GM18517 (cell line): ENCODE data around the gene RSAD2.

Experiments
- ATAC-seq: cut with Tn5 transposase; IDR thresholded peaks from one replicate; pipeline ENCODE4 v1.9.1; 2021; ENCODE audit warnings: mild to moderate bottlenecking, moderate library complexity; ENCODE audit not compliant: unreplicated experiment

The RSAD2 gene

GRCh38 chr2:6864231-6864754 is 13.3 kb upstream of the RSAD2 start:
- no peak for ATAC-seq

- peak; percentile 30 for ATAC-seq
Measured at GRCh38 chr2:6864923-6865345, 12.6 kb upstream of the RSAD2 start.

GRCh38 chr2:6865346-6866274 is 12.0 kb upstream of the RSAD2 start, which contains the start of gene CMPK2:
TSS of gene CMPK2 (minus strand) at chr2:6865907. CDS start at chr2:6865696, 211 bp downstream.
- ATAC-seq, result peak; percentile 78

GRCh38 chr2:6866275-6866671 is 11.3 kb upstream of the RSAD2 start:
- ATAC-seq, result peak; percentile 41

GRCh38 chr2:6866982-6867381 is 10.6 kb upstream of the RSAD2 start:
- ATAC-seq, result no peak

GRCh38 chr2:6872394-6872793 is 5.2 kb upstream of the RSAD2 start:
- peak; percentile 80 for ATAC-seq

GRCh38 chr2:6874032-6874431 is 3.5 kb upstream of the RSAD2 start:
- ATAC-seq, result no peak

- no peak for ATAC-seq
Measured at GRCh38 chr2:6876309-6876708, 1.3 kb upstream of the RSAD2 start.

- no peak for ATAC-seq
Measured at GRCh38 chr2:6878549-6878948, 972 bp downstream of the RSAD2 start.

- no peak for ATAC-seq
Measured at GRCh38 chr2:6879011-6879410, 1.4 kb downstream of the RSAD2 start.

- ATAC-seq, result no peak
Measured at GRCh38 chr2:6880200-6880733, 2.7 kb downstream of the RSAD2 start.

- ATAC-seq, result no peak
Measured at GRCh38 chr2:6881046-6881445, 3.5 kb downstream of the RSAD2 start.

GRCh38 chr2:6881516-6881915 is 3.9 kb downstream of the RSAD2 start:
- no peak for ATAC-seq

GRCh38 chr2:6883448-6884122 is 6.0 kb downstream of the RSAD2 start:
- no peak for ATAC-seq

GRCh38 chr2:6885551-6885950 is 8.0 kb downstream of the RSAD2 start:
- ATAC-seq, result no peak

- ATAC-seq, result no peak
Measured at GRCh38 chr2:6885968-6886367, 8.4 kb downstream of the RSAD2 start.

GRCh38 chr2:6887751-6888192 is 10.2 kb downstream of the RSAD2 start:
- no peak for ATAC-seq

GRCh38 chr2:6888724-6889123 is 11.1 kb downstream of the RSAD2 start:
- ATAC-seq, result no peak

- no peak for ATAC-seq
Measured at GRCh38 chr2:6893876-6894482, 16.4 kb downstream of the RSAD2 start.

- no peak for ATAC-seq
Measured at GRCh38 chr2:6896930-6897759, 19.6 kb downstream of the RSAD2 start.
